Measurements from ENCODE around the gene SAMMSON.

Gene SAMMSON

DNA sequence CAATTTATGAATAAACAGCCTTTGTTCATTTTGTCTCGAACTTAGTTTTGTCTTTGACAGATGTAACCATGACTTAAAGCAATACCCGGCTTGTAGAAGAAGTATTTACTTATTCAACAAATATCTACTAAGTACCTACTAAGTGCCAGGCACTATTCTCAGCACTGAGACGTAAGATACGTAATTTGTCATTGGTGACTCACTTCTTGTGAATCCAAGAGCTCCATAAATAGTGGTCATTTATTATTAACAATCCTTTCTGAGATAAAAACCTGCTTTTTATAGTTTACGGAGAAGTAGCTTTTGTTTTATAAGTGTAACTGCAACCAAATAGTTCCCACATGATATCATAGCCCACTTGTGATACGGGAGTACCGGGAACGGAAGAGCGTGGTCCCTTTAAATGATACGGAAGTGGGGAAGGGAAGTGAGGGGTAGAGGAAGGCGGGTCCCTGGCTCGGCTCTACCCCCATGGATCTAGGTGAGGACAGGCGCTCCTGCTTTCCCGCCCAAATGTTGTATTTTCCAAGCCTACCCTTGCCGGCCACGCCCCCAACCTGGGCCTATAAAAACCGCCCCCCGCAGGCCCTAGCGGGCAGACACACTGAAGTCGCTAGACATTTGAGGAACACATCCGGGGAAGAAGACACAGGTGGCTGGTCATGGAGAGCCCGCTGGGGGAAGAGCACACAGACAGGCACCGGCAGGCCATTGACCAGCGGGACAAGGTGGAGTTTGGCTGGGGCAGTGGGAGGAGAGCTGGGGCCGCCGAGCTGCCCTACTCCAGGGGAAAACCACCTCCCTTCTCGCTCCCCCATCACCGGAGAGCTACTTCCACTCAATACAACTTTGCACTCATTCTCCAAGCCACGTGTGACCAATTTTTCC, at the start of gene SAMMSON:
TSS of gene SAMMSON (plus strand) at position 594 of the 888 bp plus-strand sequence.
- DNase-seq (ENCODE audit: low read depth) = no peak

DNA sequence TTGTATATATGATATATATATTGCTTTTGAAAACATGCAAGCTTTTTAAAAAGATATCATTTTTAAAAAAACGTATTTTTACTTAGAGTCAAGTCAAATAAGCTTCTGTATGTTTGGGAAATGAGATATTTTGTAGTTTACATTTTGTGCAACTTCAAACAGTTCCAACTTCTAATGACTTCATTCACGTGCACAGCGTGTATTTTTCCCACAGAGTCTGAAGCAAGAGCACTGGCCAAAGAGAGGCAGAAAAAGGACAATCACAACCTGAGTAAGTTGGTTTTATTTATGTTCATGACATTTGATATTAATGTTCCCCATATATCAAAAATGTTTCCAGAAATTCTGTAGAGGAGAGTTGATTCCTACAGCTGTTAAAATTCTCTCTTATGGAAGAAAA, 47.9 kb upstream of the SAMMSON start:
- no peak for DNase-seq (ENCODE audit: low read depth)

DNA sequence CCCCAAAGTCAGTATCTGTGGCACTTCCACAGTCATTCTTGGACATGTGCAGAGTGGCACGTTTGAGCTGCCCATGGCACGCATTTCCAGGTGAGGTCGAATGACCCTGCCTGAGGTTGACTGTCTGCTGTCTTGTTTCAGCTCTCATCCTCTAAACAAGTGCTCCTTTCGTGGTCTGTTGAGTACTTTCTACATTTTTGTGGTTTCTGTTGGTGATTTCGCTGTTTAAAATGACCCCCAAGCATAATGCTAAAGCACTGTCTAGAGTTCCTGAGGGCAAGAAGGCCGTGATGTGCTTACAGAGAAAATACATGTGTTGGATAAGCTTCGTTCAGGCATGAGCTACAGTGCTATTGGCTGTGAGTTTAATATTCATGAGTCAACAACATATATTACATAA, 40.0 kb upstream of the SAMMSON start:
- no peak for DNase-seq (ENCODE audit: low read depth)

DNA sequence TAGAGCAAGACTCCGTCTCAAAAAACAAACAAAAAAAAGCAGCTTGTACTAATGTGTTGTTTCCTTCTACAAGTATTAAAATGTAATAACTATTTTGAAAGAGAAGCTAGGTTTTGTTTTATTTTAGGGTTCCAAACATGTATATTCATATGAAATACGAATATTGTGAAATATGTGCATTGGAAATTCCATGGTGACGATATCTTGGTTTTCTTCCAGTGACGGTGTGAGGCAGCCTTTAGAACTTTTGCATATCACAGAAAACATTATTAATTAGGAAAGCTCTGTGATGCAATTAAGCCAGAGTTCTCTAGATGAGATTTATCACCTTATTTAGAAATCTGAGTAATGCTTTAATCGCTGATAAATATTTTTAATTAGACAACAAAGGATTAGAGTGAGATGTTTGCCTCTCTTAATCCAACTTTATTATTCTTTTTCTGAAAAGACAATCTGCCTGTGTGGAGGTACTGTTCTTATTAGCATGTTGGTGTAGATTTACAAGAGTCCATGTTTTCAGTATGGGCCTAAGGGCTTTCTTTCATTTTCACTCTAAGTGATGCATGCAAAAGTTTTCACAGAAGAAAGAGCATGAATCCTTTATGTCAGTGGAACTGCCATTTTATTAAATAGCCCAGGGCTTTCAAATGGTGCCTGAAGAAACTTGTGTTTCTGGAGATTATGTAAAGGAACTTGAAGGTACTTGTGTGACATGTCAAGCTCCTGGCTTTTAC, 37.7 kb upstream of the SAMMSON start:
- no peak for DNase-seq (ENCODE audit: low read depth)

DNA sequence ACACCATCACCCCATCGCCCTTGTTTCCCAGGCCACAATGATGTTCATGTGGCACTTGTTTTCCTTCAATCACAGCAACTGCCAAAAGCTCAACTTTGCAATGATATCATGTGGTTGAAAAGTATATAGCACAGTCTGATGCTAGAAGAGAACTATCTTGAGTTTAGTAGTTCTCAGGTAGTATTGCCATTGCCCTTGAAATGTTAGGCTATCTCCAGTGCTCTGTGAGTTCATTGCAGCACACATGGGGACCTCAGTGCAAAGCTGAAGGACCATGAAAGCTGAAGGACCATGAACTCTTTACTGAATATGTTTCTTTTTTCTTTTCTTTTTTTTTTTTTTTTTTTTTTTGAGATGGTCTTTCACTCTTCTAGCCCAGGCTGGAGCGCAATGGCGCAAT, 35.9 kb upstream of the SAMMSON start:
- no peak for DNase-seq (ENCODE audit: low read depth)

DNA sequence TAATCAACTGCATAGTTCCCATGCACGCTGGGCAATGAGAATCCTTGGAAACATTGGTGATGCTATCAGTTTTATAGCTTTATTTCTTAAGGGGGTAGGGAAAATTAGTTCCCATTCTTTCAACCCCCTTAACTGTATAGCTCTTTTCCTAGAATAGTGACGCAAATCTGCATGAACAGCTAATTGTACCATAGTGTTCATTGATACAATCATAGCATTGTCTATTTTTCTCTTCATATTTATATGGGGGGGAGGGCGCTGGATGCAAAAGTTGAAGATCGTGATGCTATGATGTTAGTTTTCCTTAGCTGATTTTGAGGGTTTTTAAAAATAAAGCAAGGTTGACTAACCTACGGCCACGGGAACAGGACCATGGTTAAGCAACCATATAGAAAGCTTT, 32.4 kb upstream of the SAMMSON start:
- DNase-seq (ENCODE audit: low read depth) = no peak

DNA sequence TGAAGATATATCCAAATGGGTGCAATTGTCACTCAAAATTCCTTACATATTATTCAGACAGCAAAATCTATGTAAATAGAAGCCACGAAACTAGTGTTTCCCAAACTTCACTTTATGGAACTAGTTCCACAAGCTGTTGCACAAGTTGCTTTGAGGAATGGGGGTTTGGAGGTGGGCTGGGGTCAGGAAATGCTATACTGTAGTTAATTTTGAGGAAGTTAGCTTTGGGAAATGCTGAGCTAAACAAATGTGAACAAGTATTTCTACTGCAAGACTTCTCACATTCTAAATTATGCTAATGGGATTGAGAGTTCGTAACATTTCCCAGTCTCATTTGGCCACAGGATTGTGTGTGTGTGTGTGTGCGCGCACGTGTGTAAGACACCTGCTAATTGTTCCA, 28.7 kb upstream of the SAMMSON start:
- no peak for DNase-seq (ENCODE audit: low read depth)

DNA sequence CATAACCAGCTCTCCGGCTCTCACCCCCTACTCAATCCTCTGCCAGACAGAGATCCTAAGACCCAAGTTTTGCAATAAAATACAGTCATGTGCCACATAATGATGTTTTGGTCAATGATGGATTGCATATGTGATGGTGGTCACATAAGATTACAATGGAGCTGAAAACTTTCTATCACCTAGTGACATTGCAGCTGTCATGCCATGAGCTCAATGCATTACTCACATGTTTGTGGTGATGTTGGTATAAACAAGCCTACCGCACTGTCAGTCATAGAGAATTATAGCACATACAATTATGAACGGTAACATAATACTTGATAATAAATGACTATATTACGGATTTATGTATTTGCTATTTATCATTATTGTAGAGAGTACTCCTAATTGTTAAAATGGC, 26.9 kb upstream of the SAMMSON start:
- DNase-seq (ENCODE audit: low read depth) = no peak

DNA sequence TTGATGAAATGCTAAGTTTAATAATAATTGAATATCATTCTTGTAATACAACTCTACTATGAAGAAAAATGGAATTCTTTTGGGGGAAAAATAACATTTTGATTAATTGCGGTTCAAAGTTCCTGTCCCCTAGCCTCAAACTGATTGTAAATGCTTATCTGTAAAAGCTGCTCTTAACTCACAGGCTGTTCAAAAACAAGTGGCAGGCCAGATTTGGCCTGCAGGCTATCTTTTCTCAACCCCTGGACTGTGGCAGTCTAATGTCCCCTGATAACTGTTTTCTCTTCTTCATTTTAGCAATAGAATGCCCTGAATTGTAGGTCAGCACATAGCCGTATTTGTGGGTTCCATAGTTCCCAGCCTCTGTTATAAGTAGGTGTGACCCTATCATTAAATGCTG, 23.5 kb upstream of the SAMMSON start:
- no peak for DNase-seq (ENCODE audit: low read depth)

DNA sequence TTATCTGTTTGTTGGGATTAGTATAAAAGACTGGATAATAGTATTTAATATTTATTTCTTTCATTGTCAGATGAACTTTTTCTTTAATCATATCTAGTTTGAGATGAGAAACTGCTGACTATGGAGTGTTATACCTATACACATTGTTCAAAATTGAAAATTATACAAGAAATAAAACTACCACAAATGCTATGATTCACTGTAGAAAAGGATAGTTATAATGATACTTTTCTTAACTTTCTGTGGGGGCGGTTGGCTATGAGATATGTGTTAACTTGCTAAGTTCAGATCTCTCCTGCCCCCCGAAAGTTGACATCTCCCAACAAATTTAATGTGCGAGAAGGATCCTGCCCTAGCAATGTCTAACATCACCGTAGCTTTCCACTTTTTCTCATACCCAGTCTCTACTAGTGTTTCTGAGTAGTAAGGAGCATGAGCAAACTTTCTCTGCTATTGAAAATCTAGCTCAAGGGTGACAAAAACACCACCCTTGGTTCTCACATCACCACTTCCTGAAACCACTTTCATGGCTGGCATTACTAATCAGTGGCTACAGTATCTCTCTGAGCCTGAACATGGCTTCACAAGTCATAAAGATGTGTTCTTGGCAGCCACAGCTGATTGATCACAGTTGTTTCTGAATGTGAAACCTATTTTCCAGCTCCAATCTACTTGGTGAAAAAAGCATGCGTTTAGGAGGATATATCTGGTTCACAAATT, 15.8 kb upstream of the SAMMSON start:
- DNase-seq (ENCODE audit: low read depth) = no peak

DNA sequence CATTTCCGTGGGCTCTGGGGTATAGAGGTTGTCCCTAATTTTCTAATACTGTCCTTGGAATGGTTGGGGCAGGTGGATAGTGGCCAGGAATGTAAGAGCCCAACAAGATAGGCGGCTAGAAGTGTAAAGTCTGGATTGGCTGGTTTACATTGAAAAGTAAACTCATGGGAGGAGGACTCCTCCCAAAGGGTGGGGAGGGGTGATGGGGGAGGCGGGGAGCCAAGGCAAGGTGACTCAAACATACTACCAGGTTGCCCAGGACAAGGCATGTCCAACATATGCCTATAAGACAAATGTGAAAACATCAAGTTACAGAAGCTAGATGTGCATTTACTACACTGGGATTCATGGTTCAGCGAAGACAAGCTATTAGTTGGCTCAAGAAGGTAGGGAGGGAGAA, 14.3 kb upstream of the SAMMSON start:
- DNase-seq (ENCODE audit: low read depth) = no peak

DNA sequence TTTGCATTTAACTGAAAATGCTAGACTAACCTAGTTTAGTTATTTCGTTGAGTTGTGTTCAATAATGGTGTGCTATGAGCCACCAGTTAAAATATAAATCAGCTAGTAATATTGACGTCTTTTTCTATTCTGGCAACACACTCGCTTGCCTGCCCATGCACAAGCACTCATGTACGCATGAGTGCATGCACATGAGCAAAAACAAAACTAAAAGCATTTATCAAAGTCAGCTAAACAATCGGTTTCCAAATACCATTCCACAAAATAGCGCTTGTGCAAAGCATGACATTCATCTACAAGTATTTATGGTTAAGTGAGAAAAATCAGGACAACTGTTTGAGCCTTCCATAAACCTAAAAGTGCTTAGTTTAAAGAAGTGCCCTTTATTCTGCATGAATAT, 13.1 kb upstream of the SAMMSON start:
- DNase-seq (ENCODE audit: low read depth) = no peak

DNA sequence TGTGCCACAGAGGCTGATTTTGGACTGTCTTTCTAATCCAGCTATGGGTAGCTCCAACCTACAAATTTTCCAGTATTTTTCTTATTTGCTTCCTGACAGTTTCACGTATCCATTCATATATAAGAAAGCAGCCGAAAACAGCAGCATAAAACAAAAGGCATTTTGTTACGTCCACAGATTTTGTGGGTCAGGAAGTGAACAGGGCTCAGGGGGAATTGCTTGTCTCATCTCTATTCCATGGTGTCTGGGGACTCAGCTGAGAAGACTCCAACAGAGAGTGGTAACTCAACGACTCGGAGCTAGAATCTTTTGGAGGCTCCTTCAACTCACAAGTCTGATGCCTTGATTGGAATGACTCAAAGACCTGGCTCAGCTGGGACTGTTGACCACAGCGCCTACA, 11.7 kb upstream of the SAMMSON start:
- no peak for DNase-seq (ENCODE audit: low read depth)

DNA sequence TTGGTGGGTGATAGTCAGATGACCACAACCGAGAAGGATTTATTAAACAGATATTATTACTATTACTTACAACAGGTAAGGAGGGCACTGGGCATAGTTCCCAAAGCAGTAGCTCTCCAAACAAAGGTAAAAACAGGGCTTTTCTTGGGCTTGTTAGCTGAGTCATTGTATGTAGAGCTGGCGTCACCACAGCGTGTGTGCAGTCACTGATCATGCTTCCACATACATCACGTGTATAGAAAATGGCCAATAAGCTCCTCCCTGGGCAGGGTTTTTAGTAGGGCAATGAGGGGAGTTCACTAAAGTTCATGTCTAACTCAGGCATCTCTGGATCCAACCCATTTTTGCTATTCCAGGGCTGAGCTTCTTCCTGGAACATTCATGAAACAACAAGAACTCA, 5.8 kb upstream of the SAMMSON start:
- DNase-seq (ENCODE audit: low read depth) = no peak

DNA sequence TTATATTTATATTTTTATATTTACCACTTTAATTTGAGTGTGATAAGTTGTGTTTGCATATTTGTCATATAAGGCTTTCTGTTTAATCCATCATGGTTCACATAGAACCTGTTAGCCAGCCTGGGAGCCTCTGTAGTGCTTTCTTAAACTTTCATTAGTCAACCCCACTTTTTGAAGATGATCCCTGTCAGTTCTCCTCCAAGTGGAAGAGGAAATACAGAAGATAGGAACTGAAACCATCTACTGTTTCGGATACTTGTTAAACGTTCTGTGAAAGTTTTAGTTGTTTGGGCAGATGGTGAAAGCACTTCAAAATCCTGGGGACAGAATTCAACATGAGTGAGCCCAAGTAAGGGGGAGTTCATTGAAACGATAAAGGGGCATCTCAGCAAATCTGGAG, 4.6 kb upstream of the SAMMSON start:
- no peak for DNase-seq (ENCODE audit: low read depth)

DNA sequence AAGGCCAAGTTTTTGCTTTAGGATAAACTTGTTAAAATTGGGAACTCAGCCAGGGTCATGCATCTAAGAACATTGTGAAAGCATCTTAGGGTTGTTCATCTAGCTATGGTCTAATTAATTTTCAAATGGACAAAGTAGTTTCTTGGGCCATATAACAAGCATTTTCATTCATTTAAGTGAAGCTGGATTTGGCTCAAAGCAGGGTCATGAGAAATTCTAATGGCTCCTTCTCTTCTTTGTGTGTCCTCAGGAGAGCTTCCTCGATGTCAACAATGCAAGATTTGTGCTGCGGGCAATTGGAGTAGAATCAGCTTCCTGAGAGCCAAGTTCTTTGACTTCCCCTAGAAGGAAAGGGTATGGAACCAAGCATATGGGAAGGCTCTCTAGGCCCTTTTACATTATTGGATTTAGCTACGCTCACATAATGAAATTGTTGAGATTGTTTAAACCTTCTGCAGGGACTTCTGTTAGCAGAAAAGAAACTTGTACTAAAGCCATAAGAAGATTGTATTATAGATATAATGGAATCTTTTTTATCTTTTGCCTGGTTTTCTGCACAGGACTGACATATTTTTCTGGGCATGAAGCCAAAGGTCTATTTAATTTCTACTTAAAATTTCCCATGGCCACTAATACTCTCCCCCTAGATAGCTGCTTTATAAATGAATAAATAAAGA, 1.8 kb upstream of the SAMMSON start:
- no peak for DNase-seq (ENCODE audit: low read depth)

DNA sequence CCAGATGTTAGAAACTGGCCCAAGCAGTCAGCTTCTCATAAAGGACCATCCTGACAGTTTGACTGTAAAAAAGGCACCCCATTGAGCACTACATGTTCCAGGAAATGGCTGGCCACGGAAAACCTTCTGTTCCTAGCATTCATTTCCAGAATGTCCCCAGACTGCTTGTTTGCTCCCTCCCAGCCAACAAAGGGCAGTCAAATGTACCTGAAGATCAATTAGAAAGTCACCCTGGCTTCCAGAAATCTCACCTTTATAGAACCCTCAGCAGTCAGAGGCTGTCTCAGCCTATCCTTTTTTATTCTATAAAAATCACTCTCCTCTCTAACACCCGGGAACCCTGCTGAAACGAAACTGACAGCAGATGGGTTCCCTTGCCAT, 784 bp upstream of the SAMMSON start:
- no peak for DNase-seq (ENCODE audit: low read depth)

DNA sequence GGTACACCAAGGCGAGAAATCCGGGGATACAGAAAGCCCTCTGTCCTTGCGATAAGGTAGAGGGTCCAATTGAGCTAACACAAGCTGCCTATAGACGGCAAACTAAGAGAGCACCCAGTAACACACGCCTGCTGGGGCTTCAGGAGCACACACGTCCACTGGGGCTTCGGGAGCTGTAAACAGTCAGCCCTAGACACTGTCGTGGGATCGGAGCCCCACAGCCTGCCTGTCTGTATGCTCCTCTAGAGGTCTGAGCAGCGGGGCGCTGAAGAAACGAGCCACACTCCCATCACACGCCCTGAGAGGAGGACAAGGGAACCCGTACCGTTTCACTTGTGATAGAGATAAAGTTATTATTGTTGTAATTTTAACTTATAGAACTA, 486 bp downstream of the SAMMSON start:
- DNase-seq (ENCODE audit: low read depth) = no peak

DNA sequence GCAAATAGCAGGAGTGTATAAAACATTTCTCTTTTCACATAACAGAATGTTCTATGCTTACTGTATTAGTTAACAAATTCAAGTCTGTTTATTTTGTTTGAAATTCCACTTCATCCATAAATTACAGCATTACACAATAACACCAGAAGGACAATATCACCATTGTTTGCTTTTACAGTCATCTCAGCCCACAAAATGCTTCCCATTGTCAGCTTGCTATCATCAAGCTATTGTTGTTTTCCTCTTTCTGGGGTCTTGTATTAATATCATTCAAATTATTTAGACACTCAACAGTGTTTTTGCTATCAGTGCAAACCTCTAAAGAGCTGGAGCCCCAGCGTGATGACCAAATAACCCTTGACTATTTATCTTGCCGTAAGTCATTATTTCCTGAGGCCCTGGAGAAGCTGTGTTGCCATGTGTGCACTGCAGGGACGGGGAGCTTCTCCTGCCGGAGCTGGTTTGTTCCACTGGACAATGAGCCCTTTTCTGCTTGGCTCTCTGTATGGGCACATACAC, 1.1 kb downstream of the SAMMSON start:
- DNase-seq (ENCODE audit: low read depth) = no peak

DNA sequence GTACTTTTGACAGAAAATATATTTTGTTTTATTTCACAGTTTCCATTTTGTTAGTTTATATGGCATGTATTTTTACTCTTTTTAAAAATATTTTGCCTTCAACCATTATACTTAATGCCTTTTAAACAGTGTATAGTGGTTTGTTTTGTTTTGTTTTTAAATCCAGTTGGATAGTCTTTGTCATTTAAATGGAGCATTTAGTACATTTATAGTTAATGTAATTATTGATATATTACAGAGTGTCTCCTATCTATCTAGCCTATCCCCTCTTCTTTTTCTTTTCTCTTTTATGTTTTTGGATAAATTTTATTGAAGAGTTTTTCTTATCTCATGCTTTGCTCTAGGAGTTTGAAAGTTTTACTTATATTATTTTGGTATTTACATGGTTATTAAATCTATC, 3.6 kb downstream of the SAMMSON start:
- no peak for DNase-seq (ENCODE audit: low read depth)

DNA sequence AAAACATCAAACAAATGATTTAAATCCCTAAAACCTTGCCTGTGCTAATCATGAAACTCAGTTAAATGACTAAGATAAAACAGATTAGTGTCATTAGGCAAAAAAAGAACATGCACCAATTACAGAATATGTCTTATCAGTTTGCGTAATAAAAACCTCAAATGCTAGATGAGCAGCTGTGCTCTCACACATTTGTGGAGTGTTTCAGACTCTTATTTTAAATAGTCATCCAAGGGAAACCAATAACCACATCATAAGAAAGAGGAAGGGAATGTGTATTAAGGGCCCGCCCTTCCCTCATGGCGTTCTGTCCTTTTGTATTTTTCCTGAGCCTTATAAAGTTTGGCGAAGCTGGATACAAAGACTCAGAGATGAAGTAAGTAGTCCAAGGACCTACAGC, 6.6 kb downstream of the SAMMSON start:
- DNase-seq (ENCODE audit: low read depth) = no peak

DNA sequence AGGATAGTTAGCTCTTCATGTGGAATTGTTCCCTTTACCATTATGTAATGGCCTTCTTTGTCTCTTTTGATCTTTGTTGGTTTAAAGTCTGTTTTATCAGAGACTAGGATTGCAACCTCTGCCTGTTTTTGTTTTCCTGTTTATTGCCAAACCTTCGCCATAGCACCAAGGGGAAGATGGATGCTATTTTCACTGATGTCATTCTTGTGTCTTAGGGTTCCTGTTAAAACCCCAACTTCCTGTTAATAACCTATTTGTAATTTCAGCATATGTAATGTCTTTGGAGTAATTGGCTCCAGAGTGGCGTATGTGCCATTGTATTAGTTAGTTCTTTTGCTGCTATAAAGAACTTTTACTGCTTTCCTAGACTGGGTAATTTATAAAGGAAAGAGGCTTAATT, 10.8 kb downstream of the SAMMSON start:
- no peak for DNase-seq (ENCODE audit: low read depth)

Measured in CMK (cell line).